ENCODE measurements around the gene DNMT3A.

Gene DNMT3A

DNA sequence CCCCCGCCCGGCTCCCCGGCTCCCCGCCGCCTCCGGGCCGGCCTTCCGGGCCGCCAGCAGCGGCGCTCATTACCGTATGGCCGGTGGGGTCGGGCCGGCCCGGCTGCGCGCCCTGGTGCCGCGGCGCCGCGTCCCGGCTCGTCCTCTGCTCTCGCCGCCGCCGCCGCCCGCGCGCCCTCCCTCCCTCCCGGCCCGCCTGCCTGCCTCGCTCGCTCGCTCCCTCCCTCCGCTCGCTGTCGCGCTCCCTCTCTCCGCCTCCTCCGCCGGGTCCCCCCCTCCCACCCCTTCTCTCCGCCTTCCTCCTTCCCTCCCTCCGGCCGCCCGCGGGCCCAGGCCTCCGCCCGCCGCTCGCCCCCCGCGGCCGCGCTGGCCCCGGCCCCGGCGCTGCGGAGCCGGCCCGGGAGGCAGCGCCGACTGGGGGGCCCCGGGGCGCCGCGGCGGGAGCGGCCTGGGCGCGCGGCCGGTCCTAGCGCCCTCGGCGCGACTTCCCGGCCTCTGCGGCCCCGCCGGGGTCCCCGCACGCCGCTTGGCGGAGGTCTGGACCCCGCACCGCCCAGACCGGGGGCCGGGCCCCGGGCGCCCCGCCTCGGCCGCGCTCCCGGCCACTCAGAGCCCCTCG, at the start of gene DNMT3A:
Gene DNMT3A, minus strand, starts transcription at position 173 of the 619 bp plus-strand sequence. CDS start 27,941 bp downstream, outside the sequence.
- peak; percentile 19 for DNase-seq

DNA sequence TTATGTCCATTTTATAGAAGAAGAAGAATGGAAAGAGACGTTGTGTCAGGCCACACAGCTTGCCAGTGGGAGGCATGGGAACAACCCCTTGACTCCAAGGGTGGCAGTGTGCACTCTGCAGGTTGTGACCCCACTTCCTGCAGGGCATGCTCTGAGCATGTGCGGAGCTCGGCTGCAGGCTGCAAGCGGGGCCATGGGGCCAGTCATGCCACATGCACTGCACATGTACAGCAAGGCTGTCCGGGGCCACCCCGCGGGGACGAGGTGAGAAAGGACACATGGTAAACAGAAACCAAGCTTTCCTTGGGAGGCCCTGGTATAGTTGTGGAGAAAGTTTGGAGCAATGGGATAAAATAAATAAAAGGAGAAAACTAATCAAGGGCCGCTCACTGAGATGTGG, 47.4 kb upstream of the DNMT3A start:
- DNase-seq, result no peak

DNA sequence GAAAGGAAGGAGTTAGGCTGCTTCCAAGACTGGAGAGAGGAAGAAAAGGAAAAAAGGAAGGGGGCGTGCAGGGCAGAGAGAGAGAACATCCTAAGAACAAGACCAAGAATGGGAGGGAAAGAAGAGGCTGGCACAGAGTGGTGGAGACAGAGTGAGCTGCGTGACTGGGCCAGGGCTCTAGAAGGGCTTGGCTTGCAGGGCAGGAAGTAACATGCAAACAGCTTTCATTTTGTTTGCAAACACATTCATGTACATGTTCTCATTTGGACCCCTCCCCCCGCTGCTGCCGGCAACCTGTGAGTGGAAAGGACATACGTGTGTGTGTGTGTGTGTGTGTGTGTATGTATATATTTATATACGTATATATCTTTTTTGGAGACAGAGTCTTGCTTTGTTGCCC, 46.8 kb upstream of the DNMT3A start:
- DNase-seq, result no peak

DNA sequence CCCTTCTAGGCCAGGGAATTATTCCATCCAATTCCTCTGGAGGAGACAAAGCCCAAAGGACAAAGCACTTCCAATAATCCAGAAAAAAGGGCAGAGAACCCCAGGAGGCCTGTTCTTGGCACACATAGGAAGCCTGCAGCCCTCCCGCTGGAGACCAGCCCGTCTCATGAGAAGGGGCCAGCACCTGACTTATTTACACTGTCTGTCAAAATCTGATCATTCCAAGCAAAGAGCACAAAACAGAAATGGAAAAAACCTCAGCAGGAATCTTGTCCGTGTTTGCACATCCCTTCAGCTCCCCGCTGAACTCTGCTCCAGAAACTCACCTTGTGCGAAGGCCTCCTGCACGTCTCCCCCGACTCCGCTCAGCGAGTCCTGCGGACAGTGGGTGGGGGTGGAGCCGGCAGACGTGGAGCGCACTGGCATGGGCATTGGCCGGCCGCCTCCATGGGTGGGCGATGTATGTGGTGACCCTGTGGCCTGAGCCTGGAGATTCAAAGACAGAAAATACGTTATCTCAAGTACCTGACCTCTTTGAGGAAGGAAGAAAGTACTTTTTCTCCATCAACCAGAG, 46.2 kb upstream of the DNMT3A start:
- no peak for DNase-seq

DNA sequence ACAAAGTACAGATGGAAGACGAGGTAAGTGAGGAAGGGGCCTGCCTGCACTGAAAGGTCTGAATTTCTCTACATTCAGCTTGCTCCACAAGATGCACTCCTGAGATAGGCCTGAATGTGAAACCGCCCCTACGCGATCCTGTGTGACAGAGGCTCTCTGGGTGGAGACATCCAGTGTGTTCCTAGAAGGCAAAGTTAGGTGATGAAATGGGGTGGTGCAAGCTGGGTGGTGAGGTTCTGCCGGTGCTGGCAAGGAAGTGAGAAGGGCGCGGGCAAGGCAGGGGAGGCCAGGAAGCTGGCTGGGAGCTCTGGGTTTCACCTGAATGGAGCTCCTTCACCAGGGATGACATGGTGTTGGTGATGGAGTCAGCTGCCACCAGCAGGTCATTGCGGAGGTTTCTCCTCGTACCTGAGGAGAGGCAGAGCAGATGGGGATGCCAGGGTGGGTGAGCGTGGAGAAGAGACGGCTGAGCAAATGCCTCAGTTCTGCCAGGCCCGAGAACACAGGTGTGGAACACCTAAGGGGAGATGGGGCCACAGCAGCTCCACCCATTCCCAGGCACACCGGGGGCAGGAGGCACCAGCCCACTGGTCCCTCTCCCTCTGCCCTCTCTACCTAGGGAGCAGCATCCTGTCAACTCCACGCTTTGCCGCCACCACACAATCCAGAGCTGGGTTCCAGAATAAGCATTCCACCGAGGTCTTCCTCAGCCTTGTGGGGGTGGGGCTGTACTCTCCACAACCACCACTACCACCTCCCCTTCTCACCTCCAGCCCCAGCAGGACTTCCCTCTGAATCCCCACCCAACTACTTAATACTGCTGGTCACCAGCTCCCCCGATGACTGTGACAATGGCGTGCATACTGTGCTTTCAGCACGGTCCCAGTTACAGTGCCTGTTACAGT, 45.5 kb upstream of the DNMT3A start:
- no peak for DNase-seq

DNA sequence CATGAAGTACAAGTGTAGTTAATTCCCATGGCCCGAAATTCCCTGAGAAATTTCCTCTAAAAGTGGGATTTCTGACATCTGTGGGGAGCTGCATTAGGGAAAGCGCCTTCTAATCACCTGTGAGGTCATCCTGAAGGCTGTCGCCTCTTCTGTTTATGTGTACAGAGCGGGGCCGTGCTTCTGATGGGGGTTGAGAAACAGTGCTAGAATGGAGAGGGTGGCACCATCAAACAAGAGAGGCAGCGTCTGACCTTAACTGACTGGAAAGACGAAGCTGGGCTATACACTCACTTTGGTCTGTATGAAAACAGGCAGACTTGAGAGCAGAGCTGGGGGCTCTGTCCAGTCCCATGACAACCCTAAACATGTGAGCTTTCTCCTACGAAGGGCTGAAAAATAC, 44.2 kb upstream of the DNMT3A start:
- DNase-seq, result no peak

DNA sequence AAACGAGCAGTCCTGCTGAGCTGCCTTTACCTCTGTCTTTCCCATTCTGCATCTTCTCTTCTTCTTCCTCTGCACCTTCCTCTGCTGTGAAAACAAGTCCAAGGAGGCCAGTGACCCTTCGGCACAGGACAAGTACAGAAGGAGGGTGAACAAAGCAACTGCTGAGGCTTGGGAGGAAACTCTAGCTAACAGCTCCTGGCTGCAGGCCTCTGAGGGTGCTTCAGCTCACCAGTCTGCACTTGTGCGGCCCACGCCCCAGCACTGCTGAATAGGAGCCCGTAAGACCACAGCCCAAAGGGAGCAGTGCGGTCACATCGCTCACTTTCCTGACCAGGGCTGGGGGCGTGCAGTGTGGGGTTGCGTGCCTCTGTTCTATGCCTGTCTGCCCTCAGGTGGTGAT, 42.1 kb upstream of the DNMT3A start:
- DNase-seq, result no peak

DNA sequence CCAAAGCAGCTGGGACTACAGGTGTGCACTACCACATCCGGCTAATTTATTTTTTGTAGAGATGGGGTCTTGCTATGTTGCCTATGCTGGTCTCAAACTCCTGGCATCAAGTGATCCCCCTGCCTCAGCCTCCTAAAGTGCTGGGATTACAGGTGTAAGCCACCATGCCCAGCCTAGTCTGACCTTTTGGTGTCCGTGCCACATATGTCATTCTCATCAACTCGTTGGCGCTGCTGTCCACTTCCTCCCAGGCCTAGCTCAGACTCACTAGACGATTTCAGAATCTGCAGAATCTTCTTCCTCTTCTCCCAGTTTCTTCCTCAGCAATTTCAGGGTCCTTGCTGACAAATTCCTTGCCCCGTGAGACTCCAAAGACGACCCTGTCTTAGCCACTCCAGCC, 39.8 kb upstream of the DNMT3A start:
- no peak for DNase-seq

DNA sequence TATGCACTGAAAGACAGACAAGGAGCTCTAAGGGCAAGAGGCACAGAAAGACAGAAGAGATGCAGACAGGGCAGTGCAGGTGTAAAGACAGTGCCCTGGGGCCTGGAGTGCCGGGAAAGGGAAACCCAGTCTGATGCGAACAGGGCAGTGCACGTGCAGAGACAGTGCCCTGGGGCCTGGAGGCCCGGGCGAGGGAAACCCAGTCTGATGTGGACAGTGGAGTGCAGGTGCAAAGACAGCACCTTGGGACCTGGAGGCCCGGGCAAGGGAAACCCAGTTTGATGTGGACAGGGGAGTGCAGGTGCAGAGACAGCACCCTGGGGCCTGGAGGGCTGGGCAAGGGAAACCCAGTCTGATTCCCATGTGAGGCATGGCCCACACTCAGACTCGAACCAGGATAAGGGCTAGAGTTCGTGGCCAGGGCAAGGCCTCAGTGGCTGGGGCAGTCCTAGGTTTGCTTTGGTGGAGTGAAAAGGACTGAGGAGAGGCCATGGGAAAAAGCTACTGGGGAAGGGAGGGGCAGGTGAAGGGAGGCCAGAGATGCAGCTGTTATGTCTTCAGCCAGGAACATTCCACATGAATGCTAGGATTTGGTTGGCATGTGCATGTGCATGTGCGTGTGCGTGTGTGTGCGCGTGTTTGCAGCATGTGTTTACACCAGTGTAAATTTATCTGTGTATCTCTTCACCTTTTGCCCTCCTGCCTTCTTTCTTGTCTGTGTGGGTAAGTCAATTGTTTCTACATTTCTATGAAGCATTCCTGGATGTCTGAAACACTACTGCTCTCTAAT, 39.1 kb upstream of the DNMT3A start:
- DNase-seq, result no peak

DNA sequence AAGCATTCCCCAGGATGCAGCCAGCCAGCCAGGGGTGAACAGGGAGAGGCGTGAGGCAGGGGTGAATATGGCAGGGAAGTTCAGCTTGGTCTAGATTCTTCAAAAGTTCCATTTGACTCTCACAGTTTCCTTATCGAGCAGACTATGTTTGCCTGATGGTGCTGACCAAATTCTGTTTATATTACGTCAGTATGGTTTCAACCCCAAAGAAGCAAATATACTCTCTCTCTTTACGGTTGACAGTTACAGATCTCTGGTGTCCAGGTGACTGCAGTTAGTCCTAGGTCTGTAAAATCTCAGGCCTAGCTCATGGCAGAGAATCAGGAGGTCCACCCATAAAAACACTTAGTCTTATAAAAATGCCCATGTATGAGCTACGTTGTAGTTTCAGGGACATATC, 38.3 kb upstream of the DNMT3A start:
- DNase-seq, result no peak

DNA sequence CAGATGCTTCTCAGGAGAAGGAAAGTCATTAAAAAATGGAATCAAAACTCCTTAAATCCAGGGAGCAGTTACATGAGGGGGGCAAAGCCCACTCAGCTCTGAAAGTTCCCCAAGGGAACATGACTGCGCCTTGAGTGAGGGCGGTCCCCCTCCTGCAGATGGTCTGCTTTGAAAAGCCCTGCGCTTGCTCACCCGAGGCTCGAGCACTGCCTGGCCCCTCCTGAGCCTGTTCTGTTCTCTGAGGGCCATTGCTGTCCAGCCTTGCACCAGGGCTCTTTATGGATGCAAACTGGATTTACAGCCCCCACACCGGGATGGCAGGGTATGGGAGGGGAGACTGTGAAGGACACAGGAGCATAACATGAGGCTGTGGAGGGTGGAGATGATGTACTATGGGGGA, 37.8 kb upstream of the DNMT3A start:
- no peak for DNase-seq

DNA sequence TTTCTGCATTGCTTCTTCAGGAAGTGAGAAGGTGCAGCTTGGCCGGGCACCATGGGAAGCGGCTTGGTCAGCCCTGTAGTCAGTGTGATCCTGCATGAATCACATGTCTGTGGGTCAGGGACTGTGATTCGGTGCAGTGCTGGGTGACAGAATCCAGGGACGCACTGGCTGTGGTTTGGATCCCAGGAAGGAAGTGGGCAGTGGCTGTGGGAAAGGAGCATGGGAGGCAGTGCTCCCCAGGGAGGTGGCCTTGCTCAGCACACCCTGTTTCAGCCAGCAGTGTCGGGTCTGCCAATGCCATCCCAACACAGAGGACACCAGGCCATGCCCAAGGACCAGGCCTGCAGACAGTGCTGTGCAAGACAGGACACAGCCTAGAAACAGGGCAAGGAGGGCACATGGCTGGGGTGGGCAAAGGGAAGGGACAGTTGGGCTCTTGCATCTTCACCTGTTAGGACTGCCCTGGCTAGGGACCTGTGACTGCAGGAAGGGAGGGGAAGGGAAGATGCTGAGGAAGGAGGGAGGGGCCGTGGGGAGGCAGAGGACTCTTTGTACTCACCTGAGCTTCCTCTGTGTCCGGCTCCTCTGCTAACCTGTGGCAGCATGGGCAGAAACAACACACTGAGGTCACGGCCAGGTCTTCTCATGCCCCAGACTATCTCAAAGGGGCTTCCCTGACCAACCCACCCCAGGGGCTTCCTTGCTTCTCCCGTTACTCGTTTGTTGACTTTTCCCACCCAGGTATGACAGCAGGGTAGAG, 37.2 kb upstream of the DNMT3A start:
- no peak for DNase-seq

DNA sequence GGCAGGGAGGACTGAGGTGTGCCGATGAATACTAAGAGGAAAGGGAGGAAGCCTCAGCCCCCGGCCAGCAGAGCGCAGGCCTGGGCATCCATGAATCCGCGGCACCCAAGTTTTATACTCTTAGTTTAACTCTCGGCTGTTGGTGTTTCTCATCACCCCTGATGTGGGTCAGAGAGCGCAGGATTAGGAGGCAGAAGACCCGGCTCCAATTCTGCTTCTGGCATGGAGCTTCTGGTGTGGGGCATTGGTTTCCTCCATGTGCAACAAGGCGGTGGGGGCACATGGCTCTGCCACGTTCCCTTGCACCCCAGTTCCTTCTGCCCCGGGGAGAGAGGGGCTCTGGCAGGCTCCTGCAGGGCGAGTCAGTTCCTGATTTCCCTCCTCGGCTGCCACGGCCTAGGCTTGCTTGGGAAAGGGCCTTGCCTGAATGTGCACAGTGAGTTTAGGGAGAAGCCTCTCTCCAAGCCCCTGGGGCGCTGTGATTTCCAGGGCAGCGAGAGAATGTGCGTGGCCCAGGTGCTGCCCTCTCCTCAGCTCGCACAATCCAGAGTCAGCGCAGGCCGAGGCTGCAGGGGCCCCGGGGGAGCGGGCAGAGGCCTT, 36.2 kb upstream of the DNMT3A start:
- no peak for DNase-seq

DNA sequence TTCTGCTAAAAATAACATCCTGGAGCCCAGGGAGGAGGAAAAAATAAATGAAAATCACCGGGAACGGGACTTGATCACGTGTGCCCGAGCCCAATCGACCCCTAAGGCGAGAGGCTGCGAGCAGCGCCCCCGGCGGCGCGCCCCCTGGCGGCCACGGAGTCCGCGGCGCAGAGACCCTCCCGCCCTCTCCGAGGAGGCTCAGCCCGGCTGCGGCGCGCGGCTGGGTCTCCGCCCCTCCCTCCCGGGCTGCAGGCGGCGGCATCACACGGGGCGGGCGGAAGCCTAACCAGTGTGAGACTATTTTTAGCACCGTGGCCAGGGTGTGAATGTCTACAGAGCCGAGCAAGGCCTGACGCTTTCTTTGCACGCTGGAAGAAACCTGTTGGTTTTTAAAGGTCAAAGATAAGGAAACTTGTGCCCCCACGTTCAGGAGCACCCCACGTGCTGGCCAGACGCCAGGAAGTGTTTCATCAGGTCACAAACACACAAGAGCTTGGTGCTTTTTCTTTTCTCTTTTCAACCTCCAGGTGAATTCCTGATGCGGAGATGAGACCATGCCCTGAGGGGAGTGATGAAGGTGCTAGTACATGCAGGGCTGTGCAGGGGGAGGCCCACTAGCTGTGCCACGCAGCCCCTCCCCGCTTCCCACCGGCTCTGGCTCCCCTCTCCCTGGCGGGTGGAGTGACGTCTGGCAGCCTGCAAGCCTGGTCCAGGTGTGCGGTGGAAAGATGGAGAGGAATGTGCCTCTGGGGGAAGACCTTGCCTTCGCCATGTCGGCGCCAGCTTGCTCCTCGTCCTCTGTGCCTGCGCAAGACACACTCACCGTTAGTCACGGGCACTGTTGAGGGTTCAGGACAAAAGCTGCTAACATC, 35.3 kb upstream of the DNMT3A start:
- DNase-seq, result peak; percentile 91

DNA sequence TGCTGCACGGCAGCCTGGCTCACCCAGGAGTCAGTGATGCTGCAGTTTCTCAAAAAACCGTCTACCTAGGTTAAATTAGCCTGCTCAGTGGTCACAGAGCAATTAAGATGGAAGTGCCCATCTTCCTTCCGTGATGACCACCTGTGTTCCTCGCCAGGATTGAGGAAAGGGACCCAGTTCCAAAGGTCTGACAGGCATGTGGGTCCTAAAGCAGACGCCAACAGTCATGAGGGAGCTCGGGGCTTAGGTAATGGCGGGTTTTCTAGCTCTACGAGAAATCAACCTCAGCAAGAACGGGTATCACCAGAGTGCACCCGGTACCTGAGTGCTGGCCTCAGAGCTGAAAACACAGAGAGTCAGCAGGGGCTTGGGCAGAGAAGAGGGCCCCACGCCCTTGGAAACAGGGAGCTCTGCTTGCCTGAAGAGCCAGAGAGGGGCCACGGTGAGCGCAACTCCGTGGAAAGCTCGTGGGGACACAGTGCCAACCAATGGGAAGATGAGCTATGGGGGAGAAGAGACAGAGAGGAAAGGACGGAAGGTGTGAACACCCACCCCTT, 34.3 kb upstream of the DNMT3A start:
- no peak for DNase-seq

DNA sequence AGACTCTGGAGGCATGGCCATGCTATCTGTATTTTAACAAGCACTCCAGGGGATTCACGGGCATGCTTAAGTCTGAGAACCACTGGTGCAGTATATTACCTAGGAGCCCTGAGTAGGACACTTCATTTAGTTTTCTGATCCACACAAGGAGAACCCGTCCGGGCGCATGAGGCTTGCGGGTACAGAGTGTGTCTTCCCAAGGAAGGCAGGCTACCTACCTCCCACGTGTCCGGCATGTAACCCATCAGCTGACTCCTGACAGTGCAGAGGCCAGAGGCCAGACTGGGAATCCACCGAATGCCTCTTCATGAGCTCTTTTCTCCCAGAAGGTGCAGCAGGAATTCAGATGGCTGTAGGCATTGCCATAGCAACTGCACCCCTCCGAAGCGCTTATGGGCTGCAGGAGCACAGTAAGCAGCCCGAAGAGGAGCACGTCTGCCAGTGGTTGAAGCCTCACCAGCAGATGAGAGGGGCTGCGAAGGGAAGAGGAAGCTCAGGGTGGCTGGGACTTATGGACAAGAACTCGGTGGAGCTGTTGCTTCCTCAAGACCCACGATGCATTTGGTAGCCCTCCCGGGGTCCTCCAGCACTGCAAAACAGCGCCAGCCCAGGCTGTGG, 33.8 kb upstream of the DNMT3A start:
- no peak for DNase-seq

DNA sequence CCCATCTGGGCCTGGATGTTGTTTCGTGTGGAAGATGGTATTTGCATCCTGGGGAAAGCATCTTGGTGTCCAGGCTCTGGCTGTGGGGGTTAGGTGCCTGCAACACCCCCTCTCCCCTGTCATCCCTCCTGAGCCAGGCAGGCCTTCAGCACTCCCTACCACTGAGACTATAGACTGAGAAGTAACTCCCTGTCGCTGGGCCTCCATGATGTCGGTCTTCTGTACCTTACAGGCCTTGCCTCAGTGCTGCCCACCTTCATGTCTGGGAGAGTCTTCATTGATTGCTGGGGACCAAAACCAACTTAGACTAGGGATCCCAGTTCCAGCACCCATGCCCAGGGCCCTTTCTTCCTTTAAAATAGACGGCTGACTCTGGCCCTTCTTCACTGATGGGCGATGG, 33.1 kb upstream of the DNMT3A start:
- DNase-seq, result no peak

DNA sequence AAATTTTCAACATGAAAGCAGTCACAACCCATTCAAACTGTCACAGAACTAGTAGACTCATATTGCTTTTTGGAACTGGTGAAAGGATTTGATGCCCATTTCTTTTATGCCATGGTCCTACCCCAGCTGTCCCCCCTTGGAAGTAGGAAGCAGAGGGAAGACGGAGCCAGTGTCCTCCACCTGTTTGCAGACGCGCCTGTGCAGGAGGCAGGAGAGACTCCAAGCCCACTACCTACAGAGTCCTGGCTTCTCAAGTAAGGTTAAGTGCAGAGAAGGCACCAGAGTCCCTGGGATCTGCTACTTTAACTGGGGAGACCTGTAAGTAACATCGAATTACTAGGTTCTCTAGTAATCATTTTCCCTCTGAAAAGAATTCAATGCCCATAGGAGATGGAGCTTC, 32.7 kb upstream of the DNMT3A start:
- DNase-seq, result no peak

DNA sequence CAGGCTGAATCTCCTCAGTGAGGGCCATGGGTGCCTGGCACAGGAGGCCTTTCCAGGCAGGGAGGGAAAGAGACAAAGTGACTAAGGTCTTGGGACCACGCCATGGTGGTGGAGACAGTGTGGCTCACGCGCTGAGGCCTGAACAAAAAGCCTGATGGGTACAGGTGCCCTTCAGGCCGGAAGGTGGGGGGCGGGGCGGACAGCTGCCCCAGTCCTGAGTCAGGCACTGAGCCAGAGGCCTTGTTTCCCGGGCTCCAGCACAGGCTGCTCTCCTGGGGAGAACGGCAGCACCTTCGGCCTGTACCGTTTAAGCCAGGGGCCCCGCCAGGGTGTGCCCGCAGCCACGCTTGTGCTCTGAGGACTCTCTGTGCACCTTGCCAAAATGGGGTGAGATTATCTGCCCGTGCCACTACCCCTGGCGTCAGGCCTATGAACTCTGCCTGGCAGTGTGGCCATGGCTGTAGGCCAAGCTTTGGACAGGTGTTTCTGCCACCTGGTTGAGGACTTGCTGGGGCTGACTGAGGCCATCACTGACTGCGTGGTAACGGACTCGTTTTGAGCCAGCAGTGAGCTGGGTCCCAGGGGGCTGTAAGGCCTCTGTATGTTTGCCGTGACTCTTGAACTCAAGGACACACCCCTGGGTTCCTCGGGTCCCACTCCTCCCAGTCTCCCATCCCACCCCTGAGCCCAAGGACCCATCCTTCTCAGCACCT, 31.7 kb upstream of the DNMT3A start:
- no peak for DNase-seq
